HG03097 (cell line): ENCODE measurements around the gene ZNF277.
"Not testable (repeated sequence)": the region's sequence is repeated elsewhere in the genome, so short reads cannot be mapped to it uniquely, and the experiment has no call there.

Experiments
- ATAC-seq: cut with Tn5 transposase; IDR thresholded peaks from one replicate; pipeline ENCODE4 v1.9.1; 2021; ENCODE audit not compliant: unreplicated experiment, low FRiP score

ZNF277 gene

DNA sequence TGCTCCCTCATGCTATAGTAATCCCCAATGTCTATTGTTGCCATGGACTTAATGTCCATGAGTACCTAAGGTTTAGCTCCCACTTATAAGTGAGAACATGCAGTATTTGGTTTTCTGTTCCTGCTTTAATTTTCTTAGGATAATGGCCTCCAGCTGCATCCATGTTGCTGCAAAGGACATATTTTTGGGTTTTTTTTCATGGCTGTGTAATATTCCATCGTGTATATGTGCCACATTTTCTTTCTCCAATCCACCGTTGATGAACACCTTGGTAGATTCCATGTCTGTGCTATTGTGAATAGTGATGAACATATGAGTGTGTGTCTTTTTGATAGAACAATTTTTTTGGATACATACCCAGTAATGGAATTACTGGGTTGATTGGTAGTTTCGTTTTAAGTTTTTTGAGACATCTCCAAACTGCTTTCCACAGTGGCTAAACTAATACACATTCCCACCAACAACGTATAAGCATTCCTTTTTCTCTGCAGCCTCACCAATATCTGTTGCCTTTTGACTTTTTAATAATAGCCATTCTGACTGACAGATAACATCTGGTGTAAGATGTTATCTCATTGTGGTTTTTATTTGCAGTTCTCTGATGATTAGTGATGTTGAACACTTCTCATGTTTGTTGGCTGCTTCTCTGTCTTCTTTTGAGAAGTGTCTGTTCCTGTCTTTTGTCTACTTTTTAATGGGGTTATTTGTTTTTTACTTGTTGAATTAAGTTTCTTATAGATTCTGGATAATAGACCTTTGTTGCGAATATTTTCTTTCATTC, 175.0 kb downstream of the ZNF277 start:
- ATAC-seq: no peak

DNA sequence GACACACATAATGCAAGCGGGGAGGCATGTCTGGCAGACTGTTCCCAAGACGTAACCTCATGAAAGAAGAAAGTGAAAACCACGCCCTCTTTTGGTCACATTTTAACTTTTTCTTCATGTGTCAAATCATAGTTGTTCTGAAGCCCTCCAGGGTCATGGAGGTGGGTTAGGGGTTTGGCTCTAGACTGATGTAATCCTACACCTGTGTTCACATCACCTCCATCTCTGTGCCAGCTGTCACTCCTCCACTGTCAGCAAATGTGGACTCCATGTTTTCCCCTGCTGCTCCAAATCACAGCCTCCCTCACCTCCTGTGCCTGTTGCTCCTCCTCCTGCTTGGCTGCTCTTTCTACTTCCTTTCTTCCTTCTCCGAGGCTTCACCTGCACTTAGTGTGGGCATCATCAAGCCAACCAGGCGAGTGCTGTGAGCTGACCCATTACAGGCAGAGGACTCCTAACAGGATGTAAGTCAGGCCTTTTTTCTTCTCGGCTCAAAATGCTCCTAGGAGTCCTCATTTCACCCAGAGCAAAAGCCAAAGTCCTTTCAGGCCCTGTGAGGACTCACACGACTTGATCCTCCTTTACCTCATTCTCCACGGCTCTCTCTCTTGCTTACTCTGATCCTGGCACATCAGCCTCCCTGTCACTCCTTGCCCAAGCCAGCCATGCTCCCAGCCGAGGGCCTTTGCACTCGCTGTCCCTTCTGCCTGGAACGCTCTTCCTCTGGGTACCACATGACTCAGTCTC, 177.3 kb downstream of the ZNF277 start:
- no peak for ATAC-seq

DNA sequence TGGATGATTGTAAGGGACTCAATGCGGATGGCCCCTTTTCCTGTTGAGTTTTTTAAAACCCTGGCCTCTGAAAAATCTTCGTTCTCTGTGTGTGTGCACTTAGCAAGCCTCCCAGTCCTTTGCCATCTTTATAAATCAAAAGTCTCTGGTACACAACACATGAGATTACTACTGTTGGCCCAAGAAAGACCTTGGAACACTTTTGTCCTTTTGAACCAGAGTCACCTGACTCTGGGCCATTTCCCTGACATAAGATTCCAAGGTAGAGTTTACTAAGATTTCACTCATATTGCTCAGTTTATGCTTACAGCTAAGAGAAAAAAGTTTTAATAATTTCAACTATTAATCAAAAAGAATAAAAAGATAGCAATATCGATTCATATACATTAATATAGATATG, 179.0 kb downstream of the ZNF277 start:
- no peak for ATAC-seq

DNA sequence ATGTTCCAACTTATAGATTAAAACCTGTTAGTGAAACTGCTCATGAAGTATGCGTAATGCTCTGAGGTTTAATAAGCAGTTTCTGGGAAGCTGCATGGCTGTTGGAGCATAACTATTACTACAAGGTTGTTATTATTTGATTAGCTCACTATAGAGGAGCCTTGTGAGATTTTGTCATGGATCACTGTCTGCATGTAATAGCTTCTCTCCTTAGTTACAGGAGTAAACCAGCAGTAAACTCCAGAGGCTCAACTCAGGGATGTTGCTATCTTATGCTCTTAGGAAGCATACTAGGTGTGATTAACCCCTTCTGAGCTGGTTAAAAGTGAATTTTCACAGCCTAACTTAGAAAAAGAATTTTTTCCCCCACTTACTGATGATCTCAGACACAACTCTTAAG, 180.1 kb downstream of the ZNF277 start:
- ATAC-seq: no peak

DNA sequence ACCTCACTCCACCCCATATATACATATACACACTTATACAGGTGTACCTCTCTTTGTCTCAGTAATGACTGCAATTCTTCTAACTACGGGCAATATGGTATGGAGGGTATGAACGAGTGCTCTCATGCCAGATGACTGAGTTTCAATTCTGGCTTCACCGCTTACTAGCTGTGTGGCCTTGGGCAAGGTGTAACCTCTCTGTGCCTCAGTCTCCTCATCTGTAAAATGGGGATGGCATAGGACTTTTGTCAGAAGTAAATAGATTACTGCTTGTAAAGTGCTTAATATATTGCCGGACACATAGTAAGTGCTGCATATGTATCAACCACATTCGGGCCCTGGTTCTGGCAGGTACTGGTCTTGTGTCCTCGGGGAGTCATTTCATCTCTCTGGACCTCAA, 183.7 kb downstream of the ZNF277 start:
- no peak for ATAC-seq

DNA sequence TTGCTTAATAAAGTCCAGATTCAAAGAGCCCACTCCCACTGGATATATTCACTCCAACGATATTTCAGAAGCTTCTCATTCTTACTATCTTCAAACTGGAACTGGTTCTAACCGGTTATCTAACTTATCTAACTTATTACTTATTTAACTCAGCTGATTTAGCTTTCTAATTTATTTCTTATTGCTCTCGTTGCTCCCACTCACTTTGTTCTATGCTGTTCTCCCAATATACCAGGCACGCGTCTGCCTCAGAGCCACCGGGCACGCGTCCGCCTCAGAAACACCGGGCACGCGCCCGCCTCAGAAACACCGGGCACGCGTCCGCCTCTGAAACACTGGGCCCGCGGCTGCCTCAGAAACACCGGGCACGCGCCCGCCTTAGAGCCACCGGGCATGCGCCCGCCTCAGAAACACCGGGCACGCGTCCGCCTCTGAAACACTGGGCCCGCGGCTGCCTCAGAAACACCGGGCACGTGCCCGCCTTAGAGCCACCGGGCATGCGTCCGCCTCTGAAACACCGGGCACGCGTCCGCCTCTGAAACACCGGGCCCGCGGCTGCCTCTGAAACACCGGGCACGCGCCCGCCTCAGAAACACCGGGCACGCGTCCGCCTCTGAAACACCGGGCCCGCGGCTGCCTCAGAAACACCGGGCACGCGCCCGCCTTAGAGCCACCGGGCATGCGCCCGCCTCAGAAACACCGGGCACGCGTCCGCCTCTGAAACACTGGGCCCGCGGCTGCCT, 184.8 kb downstream of the ZNF277 start:
- ATAC-seq: not testable (repeated sequence)

DNA sequence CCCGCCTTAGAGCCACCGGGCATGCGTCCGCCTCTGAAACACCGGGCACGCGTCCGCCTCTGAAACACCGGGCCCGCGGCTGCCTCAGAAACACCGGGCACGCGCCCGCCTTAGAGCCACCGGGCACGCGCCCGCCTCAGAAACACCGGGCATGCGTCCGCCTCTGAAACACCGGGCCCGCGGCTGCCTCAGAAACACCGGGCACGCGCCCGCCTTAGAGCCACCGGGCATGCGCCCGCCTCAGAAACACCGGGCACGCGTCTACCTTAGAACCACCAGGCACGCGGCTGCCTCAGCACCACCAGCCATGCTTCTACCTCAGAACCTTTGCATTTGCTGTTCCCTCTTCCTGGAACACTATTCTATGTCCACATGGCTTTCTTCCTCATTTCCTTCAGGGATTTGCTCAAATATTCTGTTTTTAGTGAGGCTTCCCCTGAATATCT, 185.4 kb downstream of the ZNF277 start:
- ATAC-seq: not testable (repeated sequence)
